H9 (cell line): ENCODE measurements around the gene NFKB1. TPM values are rescaled to one million over a fixed set of nuclear protein-coding genes. Genes with fewer than 3 reads are reported as not detected.

Source experiments
- DNase-seq: peaks from one replicate; pipeline ENCODE4 v3.0.0-alpha.2; 2017
- H2AFZ ChIP-seq: one replicate; pipeline ENCODE4 v1.6.1; 2013; ENCODE audit warnings: mild to moderate bottlenecking, low read length, control low read depth, moderate library complexity
- H2AK5ac ChIP-seq: 2 replicates; pipeline ENCODE4 v1.6.1; 2013; ENCODE audit warnings: low read length, control low read depth, mixed read lengths; ENCODE audit not compliant: insufficient read length
- H2BK120ac ChIP-seq: one replicate; pipeline ENCODE4 v1.6.1; 2013; ENCODE audit warnings: low read depth, mild to moderate bottlenecking, low read length, control low read depth, inconsistent platforms; ENCODE audit not compliant: poor library complexity, severe bottlenecking
- H2BK12ac ChIP-seq: 2 replicates; pipeline ENCODE4 v1.6.1; 2013; ENCODE audit warnings: low read length, control low read depth, mixed read lengths, low read depth; ENCODE audit not compliant: insufficient read length
- H2BK15ac ChIP-seq: 2 replicates; pipeline ENCODE4 v1.6.1; 2013; ENCODE audit warnings: low read depth, low read length, control low read depth
- H2BK20ac ChIP-seq: one replicate; pipeline ENCODE4 v1.6.1; 2013; ENCODE audit warnings: low read depth, mild to moderate bottlenecking, low read length, control low read depth, inconsistent platforms; ENCODE audit not compliant: poor library complexity, severe bottlenecking
- H2BK5ac ChIP-seq: 2 replicates; pipeline ENCODE4 v1.6.1; 2013; ENCODE audit warnings: low read length, control low read depth, mixed read lengths; ENCODE audit not compliant: insufficient read length
- H3K14ac ChIP-seq: 2 replicates; pipeline ENCODE4 v1.6.1; 2013; ENCODE audit warnings: low read length, control low read depth; ENCODE audit not compliant: insufficient read depth
- H3K18ac ChIP-seq: 2 replicates; pipeline ENCODE4 v1.6.1; 2013; ENCODE audit warnings: low read depth, mild to moderate bottlenecking, mixed read lengths, low read length, control low read depth; ENCODE audit not compliant: insufficient read length
- H3K23ac ChIP-seq: 2 replicates; pipeline ENCODE4 v1.6.1; 2013; ENCODE audit warnings: low read length, control low read depth, mixed read lengths, low read depth; ENCODE audit not compliant: insufficient read length
- H3K23me2 ChIP-seq: 2 replicates; pipeline ENCODE4 v1.6.1; 2013; ENCODE audit warnings: low read depth, mild to moderate bottlenecking, mixed read lengths, low read length, control low read depth; ENCODE audit not compliant: insufficient read length, poor library complexity, severe bottlenecking
- H3K27ac ChIP-seq: 2 replicates; pipeline ENCODE4 v1.5.1; 2013; ENCODE audit warnings: low read length, control low read depth, mixed read lengths, low read depth; ENCODE audit not compliant: insufficient read length
- H3K27me3 ChIP-seq: 2 replicates; pipeline ENCODE4 v1.6.1; 2013; ENCODE audit warnings: low read length, control low read depth, inconsistent platforms; ENCODE audit not compliant: insufficient read depth
- H3K4ac ChIP-seq: 2 replicates; pipeline ENCODE4 v1.6.1; 2013; ENCODE audit warnings: low read depth, mild to moderate bottlenecking, control low read depth, inconsistent platforms, low read length, moderate library complexity
- H3K4me1 ChIP-seq: 2 replicates; pipeline ENCODE4 v1.6.1; 2013; ENCODE audit warnings: low read length, control low read depth, inconsistent platforms; ENCODE audit not compliant: insufficient read depth
- H3K4me2 ChIP-seq: 2 replicates; pipeline ENCODE4 v1.6.1; 2013; ENCODE audit warnings: low read length, control low read depth, mixed read lengths; ENCODE audit not compliant: insufficient read length, insufficient read depth
- H3K56ac ChIP-seq: 2 replicates; pipeline ENCODE4 v1.6.1; 2013; ENCODE audit warnings: low read depth, mild to moderate bottlenecking, mixed read lengths, low read length, control low read depth; ENCODE audit not compliant: insufficient read length
- H3K79me1 ChIP-seq: 2 replicates; pipeline ENCODE4 v1.6.1; 2013; ENCODE audit warnings: low read depth, mild to moderate bottlenecking, moderate library complexity, low read length, control low read depth, inconsistent platforms; ENCODE audit not compliant: insufficient read depth, poor library complexity, severe bottlenecking
- H3K79me2 ChIP-seq: 2 replicates; pipeline ENCODE4 v1.6.1; 2013; ENCODE audit warnings: low read length, control low read depth, inconsistent platforms; ENCODE audit not compliant: insufficient read depth
- H3K9ac ChIP-seq: 2 replicates; pipeline ENCODE4 v1.6.1; 2013; ENCODE audit warnings: low read length, control low read depth, mixed read lengths; ENCODE audit not compliant: insufficient read length; ENCODE audit errors: extremely low read depth
- H3K9me3 ChIP-seq: one replicate; pipeline ENCODE4 v1.6.1; 2013; ENCODE audit warnings: low read depth, low read length, inconsistent platforms; ENCODE audit not compliant: control insufficient read depth
- H3T11ph ChIP-seq: one replicate; pipeline ENCODE4 v1.6.1; 2013; ENCODE audit warnings: mild to moderate bottlenecking, low read length, control low read depth, inconsistent platforms
- H4K20me1 ChIP-seq: one replicate; pipeline ENCODE4 v1.6.1; 2013; ENCODE audit not compliant: control insufficient read depth, insufficient read length, insufficient read depth
- H4K5ac ChIP-seq: 2 replicates; pipeline ENCODE4 v1.6.1; 2013; ENCODE audit warnings: low read depth, mild to moderate bottlenecking, mixed read lengths, low read length, control low read depth; ENCODE audit not compliant: insufficient read length
- H4K8ac ChIP-seq: replicated peaks from 2 replicates; pipeline ENCODE4 v1.6.1; 2013; ENCODE audit warnings: low read length, control low read depth, mixed read lengths, low read depth; ENCODE audit not compliant: insufficient read length
- H4K91ac ChIP-seq: 2 replicates; pipeline ENCODE4 v1.6.1; 2013; ENCODE audit warnings: low read depth, mild to moderate bottlenecking, moderate library complexity, mixed read lengths, low read length, control low read depth; ENCODE audit not compliant: insufficient read length
- H3K27ac Mint-ChIP-seq, 3 experiments: 2 replicates in 2 of 3; 3 replicates in 1 of 3; pipeline ENCODE4 v1.8.0; 2020 to 2021; ENCODE audit warnings: mixed read lengths in 3 of 3, mild to moderate bottlenecking in 1 of 3, moderate library complexity in 1 of 3
- H3K27me3 Mint-ChIP-seq: 2 replicates; pipeline ENCODE4 v1.8.0; 2021; ENCODE audit warnings: low read depth, mild to moderate bottlenecking, moderate library complexity, mixed read lengths
- H3K36me3 Mint-ChIP-seq, 3 experiments: 2 replicates in 2 of 3; 3 replicates in 1 of 3; pipeline ENCODE4 v1.8.0; 2020 to 2021; ENCODE audit warnings: low read depth in 3 of 3, mixed read lengths in 3 of 3; ENCODE audit not compliant: insufficient read depth in 1 of 3
- H3K4me1 Mint-ChIP-seq, 2 experiments: 2 replicates each; pipeline ENCODE4 v1.8.0; 2020; ENCODE audit warnings: mixed read lengths in 2 of 2
- H3K4me3 Mint-ChIP-seq, 2 experiments: 2 replicates in 1 of 2; 3 replicates in 1 of 2; pipeline ENCODE4 v1.8.0; 2020 to 2021; ENCODE audit warnings: mild to moderate bottlenecking in 2 of 2, mixed read lengths in 2 of 2, moderate library complexity in 1 of 2
- H3K9me3 Mint-ChIP-seq, 2 experiments: 2 replicates in 1 of 2; 3 replicates in 1 of 2; pipeline ENCODE4 v1.8.0; 2020; ENCODE audit warnings: mild to moderate bottlenecking in 2 of 2, mixed read lengths in 2 of 2, moderate library complexity in 1 of 2
- CTCF ChIP-seq: fragments of 200-600 bp; sonication (generic); conservative IDR thresholded peaks from 3 replicates; pipeline ENCODE4 v1.8.0; 2021; ENCODE audit warnings: antibody characterized with exemption, mild to moderate bottlenecking
- WGBS: extraction: QIAGEN DNeasy Blood & Tissue Kit; methylation state at CpG from one replicate; pipeline ENCODE4 v1.1.7; 2013; ENCODE audit warnings: missing lambda C conversion rate, low lambda C conversion rate, mixed read lengths; ENCODE audit not compliant: insufficient read length; ENCODE audit errors: extremely low coverage; 5-methylcytosine and 5-hydroxymethylcytosine counted together
- total RNA-seq: library from RNA; stranded (reverse); gene quantifications from 2 replicates; pipeline ENCODE4 v1.2.1, GENCODE V29; 2021

Gene NFKB1
- total RNA-seq, 1 experiment from 2014 or later = 5.7 TPM

DNA sequence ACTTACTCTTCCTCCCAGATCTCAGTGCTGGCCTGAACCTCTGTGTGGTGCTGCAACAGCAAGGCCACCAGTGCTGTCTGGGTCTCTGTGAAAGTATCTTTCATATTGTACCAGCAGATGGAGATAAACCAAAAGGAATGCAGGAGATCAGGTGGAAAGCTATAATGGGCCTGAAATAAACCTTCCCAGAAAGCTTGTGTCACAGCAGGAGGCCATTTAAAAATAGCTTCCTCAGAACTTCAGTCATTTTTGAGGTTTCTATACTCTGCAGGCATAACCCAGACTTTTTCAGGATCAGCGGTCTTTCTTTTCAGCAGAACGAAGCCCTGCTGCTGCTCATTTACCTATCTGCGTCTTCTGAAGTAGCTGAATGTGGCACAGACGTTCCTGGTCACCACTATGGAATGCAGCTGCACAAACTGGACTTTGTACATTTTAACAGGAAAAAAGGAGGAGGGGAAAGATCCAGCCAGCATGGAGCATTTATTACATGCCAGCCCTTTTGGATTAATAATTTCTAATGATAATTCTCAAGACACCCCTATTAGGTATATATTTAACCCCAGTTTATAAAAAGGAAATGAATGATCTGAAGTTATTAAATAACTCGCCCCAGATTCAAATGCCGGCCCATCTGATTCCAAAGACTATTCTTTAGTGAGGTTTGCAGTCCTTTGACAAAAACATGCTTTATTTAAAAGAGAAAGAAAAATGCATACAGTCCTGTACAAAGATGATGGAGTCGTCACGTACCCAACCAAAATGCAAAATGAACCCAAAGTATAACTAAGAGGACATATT lies 119.7 kb downstream of the NFKB1 start:
- peaks cover 26 to 38% of the 10 kb centered on the region in 2 experiments for H3K4me1 Mint-ChIP-seq
- Histone ChIP-seq H3K23me2 (no peaks in the 10 kb centered on the region), H3K4ac (no peak overlapping the region), H2BK15ac (no peak overlapping the region), H4K8ac (no peak overlapping the region), H2AK5ac (no peak overlapping the region), H3K27ac (no peak overlapping the region), H4K91ac (no peak overlapping the region), H3K27me3 (no peaks in the 10 kb centered on the region), H3K9me3 (no peaks in the 10 kb centered on the region), H3K4me1 (peaks cover 3% of the 10 kb centered on the region; the same call in 1 of the 2 replicates), H4K20me1 (no peaks in the 10 kb centered on the region), H2AFZ (no peak overlapping the region), H2BK20ac (no peak overlapping the region), H3K4me2 (no peak overlapping the region), H3K23ac (no peak overlapping the region), H3K79me2 (no peaks in the 10 kb centered on the region), H2BK5ac (no peak overlapping the region), H3K14ac (no peak overlapping the region), H3T11ph (no peak overlapping the region), H2BK120ac (no peak overlapping the region), H3K56ac (no peak overlapping the region), H3K9ac (no peak overlapping the region), H3K79me1 (no peaks in the 10 kb centered on the region), H3K18ac (no peak overlapping the region), H2BK12ac (no peak overlapping the region), H4K5ac (no peak overlapping the region)
- H3K27me3 Mint-ChIP-seq = no peaks in the 10 kb centered on the region
- H3K9me3 Mint-ChIP-seq = no peaks in the 10 kb centered on the region; a peak in 1 of 5 replicates
- H3K4me3 Mint-ChIP-seq = no peak overlapping the region; a peak in 1 of 5 replicates
- no peaks in the 10 kb centered on the region for H3K36me3 Mint-ChIP-seq
- DNase-seq = no peak
- peak; percentile 36; the same call in 1 of the 3 replicates for TF ChIP-seq CTCF
- H3K27ac Mint-ChIP-seq = no peak overlapping the region
- no CpG with 5 or more reads among the region's 8 CpGs for WGBS
